SK-N-SH (cell line): ENCODE measurements around the gene ARHGAP31. TPM values are rescaled to one million over a fixed set of nuclear protein-coding genes. Genes with fewer than 3 reads are reported as not detected.
"Not testable (repeated sequence)": the region's sequence is repeated elsewhere in the genome, so short reads cannot be mapped to it uniquely, and the experiment has no call there.

ENCODE experiments used
- CTCF ChIA-PET: fragments of 300-600, 350-600 bp; formaldehyde crosslinking; extraction: SDS; loops from one replicate; lab custom pipeline; 2021; lab: Yijun Ruan, JAX
- POLR2A ChIA-PET: fragments of 350-600 bp; sonication (Branson Sonifier 250); formaldehyde crosslinking; extraction: SDS; loops from one replicate; lab custom pipeline; 2020; ENCODE audit warnings: antibody characterized with exemption, inconsistent platforms; lab: Yijun Ruan, JAX
- DNase-seq: peaks from one replicate; pipeline ENCODE4 v3.0.0; 2012
- H2AFZ ChIP-seq: fragments of 200-600 bp; sonication (generic); 2 replicates; pipeline ENCODE4 v1.8.1; 2016; ENCODE audit warnings: antibody characterized with exemption, mild to moderate bottlenecking, low read depth
- H3F3A ChIP-seq: fragments of 200-600 bp; sonication (generic); replicated peaks from 2 replicates; pipeline ENCODE3; 2016; ENCODE audit warnings: antibody characterized with exemption, mild to moderate bottlenecking; ENCODE audit not compliant: insufficient read depth
- H3K27ac ChIP-seq, 2 experiments: fragments of 200-500 bp in 1 of 2; fragments of 200-600 bp in 1 of 2; sonication (Bioruptor generic) in 1 of 2; sonication (generic), shearing (Covaris generic) in 1 of 2; 2 replicates each; pipeline versions ENCODE4 v1.5.1 to v1.6.1; 2014 to 2016; ENCODE audit warnings: low read depth in 2 of 2, inconsistent platforms in 1 of 2, low read length in 1 of 2, mild to moderate bottlenecking in 1 of 2, mixed read lengths in 1 of 2
- H3K27me3 ChIP-seq: fragments of 200-600 bp; sonication (generic), shearing (Covaris generic); 2 replicates; pipeline ENCODE4 v1.6.1; 2016; ENCODE audit warnings: mixed run types; ENCODE audit not compliant: insufficient read depth
- H3K36me3 ChIP-seq, 2 experiments: fragments of 200-500 bp in 1 of 2; fragments of 200-600 bp in 1 of 2; sonication (Bioruptor generic) in 1 of 2; sonication (generic) in 1 of 2; replicated peaks in 1 of 2; 2 replicates each; pipeline versions ENCODE3 to v1.5.1; 2014 to 2016; ENCODE audit warnings: low read length in 1 of 2, mild to moderate bottlenecking in 1 of 2; ENCODE audit not compliant: insufficient read depth in 2 of 2, control insufficient read depth in 1 of 2
- H3K4me1 ChIP-seq, 2 experiments: fragments of 200-500 bp in 1 of 2; fragments of 200-600 bp in 1 of 2; sonication (Bioruptor generic) in 1 of 2; sonication (generic), shearing (Covaris generic) in 1 of 2; 2 replicates each; pipeline versions ENCODE4 v1.5.1 to v1.6.1; 2014 to 2016; ENCODE audit warnings: low read depth in 1 of 2, low read length in 1 of 2, mixed run types in 1 of 2; ENCODE audit not compliant: insufficient read depth in 2 of 2, control insufficient read depth in 1 of 2
- H3K4me2 ChIP-seq: fragments of 200-600 bp; sonication (generic), shearing (Covaris generic); 2 replicates; pipeline ENCODE4 v1.6.1; 2017; ENCODE audit warnings: mixed run types
- H3K4me3 ChIP-seq, 2 experiments: fragments of 200-500 bp in 1 of 2; fragments of 200-600 bp in 1 of 2; sonication (Bioruptor generic) in 1 of 2; sonication (generic), shearing (Covaris generic) in 1 of 2; 2 replicates each; pipeline versions ENCODE4 v1.5.1 to v1.8.1; 2014 to 2016; ENCODE audit warnings: low read depth in 2 of 2, inconsistent platforms in 1 of 2, low read length in 1 of 2, mild to moderate bottlenecking in 1 of 2, mixed read lengths in 1 of 2, moderate library complexity in 1 of 2
- H3K79me2 ChIP-seq: fragments of 200-600 bp; sonication (generic); 2 replicates; pipeline ENCODE4 v1.8.1; 2017; ENCODE audit warnings: mild to moderate bottlenecking; ENCODE audit not compliant: insufficient read depth
- H3K9ac ChIP-seq: fragments of 200-600 bp; sonication (generic); 2 replicates; pipeline ENCODE4 v1.6.1; 2017; ENCODE audit warnings: mixed run types
- H3K9me2 ChIP-seq: fragments of 200-600 bp; sonication (generic); 2 replicates; pipeline ENCODE4 v1.6.1; 2017; ENCODE audit warnings: mixed run types
- H3K9me3 ChIP-seq: fragments of 200-600 bp; sonication (generic); 2 replicates; pipeline ENCODE4 v1.6.1; 2017; ENCODE audit warnings: mixed run types, mild to moderate bottlenecking, moderate library complexity
- H4K20me1 ChIP-seq: fragments of 200-600 bp; sonication (generic); 2 replicates; pipeline ENCODE4 v1.6.1; 2017; ENCODE audit warnings: mild to moderate bottlenecking, mixed run types; ENCODE audit not compliant: insufficient read depth
- EP300 ChIP-seq, 2 experiments: IDR thresholded peaks; 2 replicates each; pipeline versions ENCODE4 v1.4.0 to v1.6.1; 2012; ENCODE audit warnings: borderline replicate concordance in 1 of 2, low read depth in 1 of 2, low read length in 1 of 2
- EZH2phosphoT487 ChIP-seq: fragments of 200-600 bp; sonication (generic); IDR thresholded peaks from 2 replicates; pipeline ENCODE4 v1.6.1; 2017; ENCODE audit warnings: low read depth, mixed run types, mild to moderate bottlenecking, antibody characterized with exemption, moderate library complexity, borderline replicate concordance
- GATA2 ChIP-seq: sonication (generic); formaldehyde crosslinking; IDR thresholded peaks from 2 replicates; pipeline ENCODE4 v1.5.0; 2020; ENCODE audit warnings: mild to moderate bottlenecking, missing genetic modification reagents
- MAX ChIP-seq: IDR thresholded peaks from 2 replicates; pipeline ENCODE4 v1.4.0; 2012; ENCODE audit warnings: low read depth
- MEF2A ChIP-seq: IDR thresholded peaks from 2 replicates; pipeline ENCODE4 v1.4.0; 2012; ENCODE audit warnings: low read depth, borderline replicate concordance
- MXI1 ChIP-seq: IDR thresholded peaks from 2 replicates; pipeline ENCODE4 v1.6.1; 2012; ENCODE audit warnings: mild to moderate bottlenecking, low read depth, low read length, improper control_type of control experiment
- NFIC ChIP-seq: IDR thresholded peaks from 2 replicates; pipeline ENCODE4 v1.4.0; 2012; ENCODE audit warnings: borderline replicate concordance
- RAD21 ChIP-seq: IDR thresholded peaks from 2 replicates; pipeline ENCODE4 v1.6.1; 2012; ENCODE audit warnings: mild to moderate bottlenecking, low read length
- RCOR1 ChIP-seq: fragments of 150-350 bp; IDR thresholded peaks from 2 replicates; pipeline ENCODE4 v1.6.1; 2017; ENCODE audit warnings: antibody characterized with exemption, low read length
- RFX5 ChIP-seq: IDR thresholded peaks from 2 replicates; pipeline ENCODE4 v1.6.1; 2012; ENCODE audit warnings: mild to moderate bottlenecking, improper control_type of control experiment, low read length
- SMC3 ChIP-seq: IDR thresholded peaks from 2 replicates; pipeline ENCODE4 v1.6.1; 2012; ENCODE audit warnings: low read depth, low read length, improper control_type of control experiment
- TCF12 ChIP-seq: IDR thresholded peaks from 2 replicates; pipeline ENCODE4 v1.4.0; 2012
- YY1 ChIP-seq: IDR thresholded peaks from 2 replicates; pipeline ENCODE4 v1.4.0; 2012; ENCODE audit warnings: low read depth, mild to moderate bottlenecking
- ZBTB33 ChIP-seq: IDR thresholded peaks from 2 replicates; pipeline ENCODE4 v1.4.0; 2012; ENCODE audit warnings: low read depth, borderline replicate concordance
- WGBS: methylation state at CpG from one replicate; pipeline ENCODE4 v1.1.6; 2017; ENCODE audit warnings: low lambda C conversion rate; 5-methylcytosine and 5-hydroxymethylcytosine counted together
- polyA plus RNA-seq, 3 experiments: library from polyadenylated mRNA; depleted of rRNA; stranded (reverse); fragments of >200 nt; gene quantifications; 2 replicates each; pipeline ENCODE4 v1.2.3, GENCODE V29; 2012
- TF ChIP-seq, protein P1 (sequence below): fragments of 200-600 bp; sonication (generic); IDR thresholded peaks from 2 replicates; pipeline ENCODE4 v1.6.1; 2017; ENCODE audit warnings: antibody characterized with exemption, mild to moderate bottlenecking, moderate library complexity

The ARHGAP31 gene
- polyA plus RNA-seq, 1 of the 3 experiments (the other 2 are of a cell fraction): 4.4 TPM

GRCh38 chr3:119352863-119353527 lies 58.8 kb downstream of the ARHGAP31 start:
- H3K79me2 ChIP-seq: peaks cover 5% of the 10 kb centered on the region
- POLR2A ChIA-PET: interaction anchor here (0.8 kb wide), 2 partner anchors 20 to 58 kb away, joined by 3 read pairs; partner anchors contain the start of gene ARHGAP31
- TF ChIP-seq EP300 (IDR thresholded peaks at IDR 0.05; ENCODE audit: borderline replicate concordance in 1 of 2, low read depth in 1 of 2, low read length in 1 of 2) (no peak), ZBTB33 (no peak), YY1 (no peak), SMC3 (peak; percentile 43; the same call in 1 of the 2 replicates), MXI1 (no peak), MEF2A (no peak), TCF12 (no peak), RAD21 (peak; percentile 66), RFX5 (no peak), NFIC (no peak), EZH2phosphoT487 (no peak), GATA2 (CRISPR knock-in tag) (no peak), RCOR1 (no peak), MAX (no peak)
- TF ChIP-seq, protein P1, sequence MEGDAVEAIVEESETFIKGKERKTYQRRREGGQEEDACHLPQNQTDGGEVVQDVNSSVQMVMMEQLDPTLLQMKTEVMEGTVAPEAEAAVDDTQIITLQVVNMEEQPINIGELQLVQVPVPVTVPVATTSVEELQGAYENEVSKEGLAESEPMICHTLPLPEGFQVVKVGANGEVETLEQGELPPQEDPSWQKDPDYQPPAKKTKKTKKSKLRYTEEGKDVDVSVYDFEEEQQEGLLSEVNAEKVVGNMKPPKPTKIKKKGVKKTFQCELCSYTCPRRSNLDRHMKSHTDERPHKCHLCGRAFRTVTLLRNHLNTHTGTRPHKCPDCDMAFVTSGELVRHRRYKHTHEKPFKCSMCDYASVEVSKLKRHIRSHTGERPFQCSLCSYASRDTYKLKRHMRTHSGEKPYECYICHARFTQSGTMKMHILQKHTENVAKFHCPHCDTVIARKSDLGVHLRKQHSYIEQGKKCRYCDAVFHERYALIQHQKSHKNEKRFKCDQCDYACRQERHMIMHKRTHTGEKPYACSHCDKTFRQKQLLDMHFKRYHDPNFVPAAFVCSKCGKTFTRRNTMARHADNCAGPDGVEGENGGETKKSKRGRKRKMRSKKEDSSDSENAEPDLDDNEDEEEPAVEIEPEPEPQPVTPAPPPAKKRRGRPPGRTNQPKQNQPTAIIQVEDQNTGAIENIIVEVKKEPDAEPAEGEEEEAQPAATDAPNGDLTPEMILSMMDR: peak; percentile 47
- TF ChIP-seq, all 33 proteins: peak for 3
- Histone ChIP-seq H3F3A (peaks cover 7% of the 10 kb centered on the region), H3K27me3 (no peaks in the 10 kb centered on the region), H3K36me3 (peaks cover 0 to 7% of the 10 kb centered on the region in 2 experiments), H3K9me2 (no peaks in the 10 kb centered on the region), H2AFZ (no peak overlapping the region), H3K4me2 (no peak overlapping the region), H3K4me3 (no peak overlapping the region), H3K4me1 (peaks cover 9 to 28% of the 10 kb centered on the region in 2 experiments; a peak in 3 of 4 replicates), H4K20me1 (no peaks in the 10 kb centered on the region), H3K9ac (no peak overlapping the region), H3K27ac (peak overlapping the region; percentile 7 to 47; a peak in 3 of 4 replicates), H3K9me3 (no peaks in the 10 kb centered on the region)
- DNase-seq: no peak
- WGBS: 79% methylated on average over 6 of the region's 6 CpGs
- CTCF ChIA-PET: interaction anchor here (0.6 to 4.8 kb wide), 10 partner anchors 9 to 328 kb away, joined by 3 to 33 read pairs (median 4); partner anchors contain the start of gene TEX55

DNA sequence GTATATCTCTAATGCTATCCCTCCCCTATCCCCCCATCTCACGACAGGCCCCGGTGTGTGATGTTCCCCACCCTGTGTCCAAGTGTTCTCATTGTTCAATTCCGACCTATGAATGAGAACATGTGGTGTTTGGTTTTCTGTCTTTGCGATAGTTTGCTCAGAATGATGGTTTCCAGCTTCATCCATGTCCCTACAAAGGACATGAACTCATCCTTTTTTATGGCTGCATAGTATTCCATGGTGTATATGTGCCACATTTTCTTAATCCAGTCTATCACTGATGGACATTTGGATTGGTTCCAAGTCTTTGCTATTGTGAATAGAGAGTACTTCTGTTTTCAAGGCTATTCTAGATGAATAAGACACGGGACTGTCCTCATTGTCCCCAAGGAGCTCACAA lies 61.4 kb downstream of the ARHGAP31 start:
- H2AFZ ChIP-seq, CTCF ChIA-PET, POLR2A ChIA-PET, H3K4me2 ChIP-seq, H3F3A ChIP-seq, H3K79me2 ChIP-seq, H3K9ac ChIP-seq, H3K27me3 ChIP-seq, H3K4me3 ChIP-seq, H4K20me1 ChIP-seq, H3K9me2 ChIP-seq, H3K27ac ChIP-seq, H3K9me3 ChIP-seq, DNase-seq: not testable (repeated sequence)
- Histone ChIP-seq H3K36me3 (peaks cover 0 to 13% of the 10 kb centered on the region in 2 experiments), H3K4me1 (peaks cover 9 to 30% of the 10 kb centered on the region in 2 experiments; a peak in 3 of 4 replicates)
- WGBS: 93% methylated on average over 5 of the region's 5 CpGs
